Measurements from ENCODE around the gene PCBP3.

Gene PCBP3

DNA sequence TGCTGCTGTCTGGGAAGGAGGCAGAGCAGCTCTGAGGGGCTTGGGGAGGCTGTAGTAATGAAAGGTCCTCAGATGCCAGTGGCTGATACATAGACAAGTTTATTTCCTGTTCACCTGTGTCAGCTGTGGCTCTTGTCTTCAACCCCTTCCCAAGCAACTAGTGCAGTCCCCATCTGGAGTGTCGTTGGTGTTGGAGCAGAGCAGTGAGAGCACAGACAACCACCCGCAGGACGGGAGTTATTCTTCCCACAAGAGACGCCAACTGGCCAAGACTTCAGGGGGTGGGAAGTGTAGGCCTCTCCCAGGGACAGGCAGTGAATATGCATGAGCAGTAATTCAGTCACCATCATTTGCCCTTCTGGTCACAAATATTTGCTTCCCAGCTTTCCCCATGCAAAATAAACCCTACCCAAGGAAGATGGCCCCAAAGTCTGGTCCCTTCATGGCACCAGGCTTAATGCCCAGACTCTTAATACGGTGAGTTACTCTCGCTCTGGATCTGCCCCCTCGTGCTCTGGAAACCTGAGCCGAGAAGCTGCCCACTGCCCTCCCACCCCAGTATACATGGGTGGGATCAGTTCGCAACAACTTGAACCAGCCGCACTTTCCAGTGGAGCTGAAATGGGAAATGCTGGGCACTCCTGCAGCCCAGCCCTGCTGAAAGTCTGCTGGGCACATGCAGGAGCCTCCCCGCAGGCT, 184.5 kb downstream of the PCBP3 start:
- DNase-seq (ENCODE audit: low spot score), result peak; percentile 38

DNA sequence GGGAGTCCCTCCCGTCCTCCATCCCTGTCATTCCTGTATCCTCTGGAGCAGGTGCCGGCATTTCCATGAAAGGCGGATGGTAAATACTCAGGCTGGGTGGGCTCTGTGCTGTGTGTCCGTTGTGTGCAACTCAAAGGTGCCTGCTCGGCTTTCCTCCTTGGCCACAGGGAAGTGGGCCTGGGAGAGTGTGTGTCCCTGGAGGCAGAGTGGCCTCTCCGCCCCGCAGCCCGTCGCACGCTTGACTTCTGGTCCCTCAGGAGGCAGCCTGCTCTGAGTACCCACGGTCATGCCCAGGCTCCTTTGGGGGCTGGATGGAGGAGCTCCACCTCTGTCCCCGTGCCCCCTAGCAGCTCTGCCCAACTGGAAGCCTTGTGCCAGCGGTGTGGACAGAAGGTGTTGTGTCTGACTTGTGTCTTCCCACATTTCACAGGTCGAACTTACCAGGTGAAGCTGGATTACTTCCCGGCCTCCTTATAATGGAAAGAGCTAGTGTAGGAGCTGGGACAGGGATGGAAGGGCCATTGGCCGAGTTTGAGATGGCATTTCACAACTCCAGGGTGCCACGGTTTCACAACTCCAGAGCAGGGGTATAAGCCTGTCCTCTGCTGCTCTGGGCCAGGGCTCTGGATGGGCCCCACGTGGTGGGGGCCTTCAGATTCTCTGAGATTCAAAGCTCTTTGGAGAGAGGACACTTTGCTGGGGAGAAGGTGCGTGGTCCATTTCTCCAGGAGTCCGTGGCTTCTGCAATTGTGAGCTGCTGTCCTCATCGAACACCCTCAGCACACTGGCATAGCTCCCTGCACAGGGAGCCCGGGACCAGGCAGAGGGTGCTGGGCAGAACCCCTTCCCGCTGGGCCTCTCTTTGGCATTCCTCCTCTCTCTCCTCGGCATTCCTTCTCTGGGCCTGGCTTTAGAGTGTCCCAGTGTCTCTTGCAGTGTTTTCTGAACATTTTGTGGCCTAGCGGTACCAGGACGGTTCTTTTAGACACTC, 185.3 kb downstream of the PCBP3 start:
- peak; percentile 50 for DNase-seq (ENCODE audit: low spot score)

DNA sequence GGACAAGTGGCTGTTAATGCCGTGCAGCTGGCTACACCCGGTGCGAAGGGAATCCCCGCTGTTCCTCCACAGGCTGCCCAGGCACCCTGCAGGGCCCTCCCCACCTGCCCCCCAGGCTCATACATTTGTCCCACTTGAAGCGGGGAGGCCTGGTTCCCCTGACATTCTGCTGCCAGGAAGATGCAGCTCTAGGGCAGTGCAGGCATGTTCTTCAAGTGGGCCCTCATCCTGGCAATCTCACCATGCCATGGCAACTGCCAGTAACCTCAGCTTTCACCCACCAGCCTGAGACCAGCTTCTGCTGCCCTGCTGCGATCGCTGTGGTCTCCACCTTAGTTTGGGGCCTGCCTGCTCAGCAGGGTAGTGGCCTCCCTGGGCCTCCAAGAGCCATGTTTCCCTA, 186.1 kb downstream of the PCBP3 start:
- DNase-seq (ENCODE audit: low spot score), result peak; percentile 53

DNA sequence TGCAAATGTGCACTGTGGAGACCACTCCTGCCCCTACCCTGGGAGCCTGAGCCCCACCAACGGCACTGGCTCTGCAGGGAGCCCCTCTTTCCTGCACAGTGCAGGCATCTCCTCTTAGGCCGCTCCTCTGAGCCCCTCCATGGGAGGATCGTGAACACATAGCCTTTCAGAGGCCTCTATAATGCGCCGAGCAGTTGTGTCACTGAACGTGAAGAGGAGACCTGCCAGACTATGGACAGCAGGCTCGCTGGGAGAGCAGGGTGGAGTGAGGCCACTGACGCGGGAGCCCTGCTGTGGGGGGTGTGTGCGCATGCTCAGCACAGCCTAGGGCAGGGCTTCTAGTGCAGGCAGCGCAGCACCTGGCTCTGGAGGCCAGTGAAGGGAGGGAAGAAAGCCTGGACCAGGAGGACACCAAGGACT, 186.7 kb downstream of the PCBP3 start:
- DNase-seq (ENCODE audit: low spot score), result peak; percentile 68

DNA sequence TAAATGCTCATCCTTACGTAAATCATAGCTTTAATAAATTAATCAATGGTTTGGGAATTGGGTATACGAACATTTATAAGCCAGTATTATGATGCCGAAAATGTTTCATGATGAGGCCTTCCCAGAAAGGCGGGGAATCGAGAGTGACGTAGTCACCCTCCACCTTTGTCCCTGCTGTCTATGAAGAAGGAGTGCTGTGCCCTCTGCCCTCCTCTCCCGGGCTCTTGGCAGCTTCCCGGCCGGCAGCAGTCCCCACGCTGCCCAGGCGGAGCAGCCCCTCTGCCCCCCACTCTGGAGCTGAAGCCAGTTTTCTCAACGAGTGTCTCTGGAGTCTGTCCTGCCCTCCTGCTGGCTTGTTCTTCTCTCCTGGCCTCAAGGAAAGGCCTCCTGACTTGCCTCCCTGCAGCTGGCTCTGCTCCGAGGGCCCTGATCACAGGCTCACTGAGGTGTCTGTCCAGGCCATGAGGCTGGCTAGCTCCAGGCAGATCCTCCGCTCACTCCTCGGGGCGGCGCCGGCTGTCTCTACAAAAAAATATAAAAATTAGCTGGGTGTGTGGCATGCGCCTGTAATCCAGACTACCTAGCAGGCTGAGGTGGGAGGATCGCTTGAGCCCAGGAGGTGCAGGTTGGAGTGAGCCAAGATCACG, 187.3 kb downstream of the PCBP3 start:
- peak; percentile 31 for DNase-seq (ENCODE audit: low spot score)

DNA sequence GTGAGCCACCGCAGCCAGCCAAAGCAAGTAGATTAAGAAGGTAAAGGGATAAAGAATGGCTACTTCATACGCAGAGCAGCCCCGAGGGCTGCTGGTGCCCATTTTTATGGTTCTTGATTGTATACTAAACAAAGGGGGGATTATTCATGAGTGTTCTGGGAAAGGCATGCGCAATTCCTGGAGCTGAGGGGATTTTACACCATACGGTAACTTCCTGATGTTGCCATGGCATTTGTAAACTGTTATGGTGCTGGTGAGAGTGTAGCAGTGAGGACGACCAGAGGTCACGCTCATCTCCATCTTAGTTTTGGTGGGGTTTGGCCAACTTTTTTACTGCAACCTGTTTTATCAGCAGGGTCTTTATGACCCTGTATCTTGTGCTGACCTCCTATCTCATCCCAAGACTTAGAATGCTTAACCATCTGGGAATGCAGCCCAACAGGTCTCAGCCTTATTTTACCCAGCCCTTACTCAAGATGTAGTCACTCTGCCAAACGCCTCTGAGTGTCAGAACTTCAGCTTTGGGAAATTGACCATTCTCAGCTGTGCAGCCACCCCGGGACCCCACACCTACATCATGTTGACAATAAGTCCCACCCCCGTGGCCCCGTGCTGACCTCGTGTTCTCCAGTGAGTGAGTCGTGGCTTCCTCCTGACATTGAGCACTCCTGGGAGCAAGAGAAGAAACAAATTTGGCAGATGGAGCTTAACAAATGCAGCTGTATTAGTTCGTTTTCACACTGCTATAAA, 188.6 kb downstream of the PCBP3 start:
- DNase-seq (ENCODE audit: low spot score), result peak; percentile 47

DNA sequence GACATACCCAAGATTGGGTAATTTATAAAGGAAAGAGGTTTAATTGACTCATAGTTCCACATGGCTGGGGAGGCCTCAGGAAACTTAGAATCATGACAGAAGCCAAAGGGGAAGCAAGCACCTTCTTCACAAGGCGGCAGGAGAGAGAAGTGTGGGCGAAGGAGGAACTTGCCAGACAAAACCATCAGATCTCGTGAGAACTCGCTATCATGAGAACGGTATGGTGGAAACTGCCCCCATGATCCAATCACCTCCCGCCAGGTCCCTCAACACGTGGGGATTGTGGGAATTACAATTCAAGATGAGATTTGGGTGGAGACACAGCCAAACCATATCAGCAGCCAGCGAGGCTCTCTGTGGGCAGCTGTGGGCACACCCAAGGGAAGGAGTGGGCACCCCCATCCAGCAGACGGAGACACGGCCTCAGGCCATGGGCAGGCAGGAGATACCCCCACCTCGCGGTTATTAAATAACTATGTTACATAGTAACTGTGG, 189.3 kb downstream of the PCBP3 start:
- peak; percentile 31 for DNase-seq (ENCODE audit: low spot score)

DNA sequence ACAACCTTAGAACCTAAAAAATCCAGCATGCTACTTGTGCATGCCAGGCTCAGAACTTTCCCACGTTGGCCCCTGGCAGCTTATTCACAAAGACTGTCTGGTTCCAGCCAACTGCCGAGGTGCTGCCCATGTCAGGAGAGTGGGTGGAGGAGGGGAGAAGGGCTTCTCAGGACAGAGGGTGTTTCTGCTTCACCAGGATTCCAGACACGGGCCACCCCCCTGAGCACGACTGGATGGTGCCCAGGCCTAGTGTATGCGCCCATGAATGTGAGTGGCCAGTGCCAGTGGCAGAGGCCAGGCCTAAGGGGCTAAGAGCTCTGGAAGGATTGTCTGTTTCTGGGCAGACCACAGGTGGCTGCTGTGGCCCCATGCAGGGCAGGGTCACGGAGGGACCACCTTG, 189.9 kb downstream of the PCBP3 start:
- peak; percentile 56 for DNase-seq (ENCODE audit: low spot score)

DNA sequence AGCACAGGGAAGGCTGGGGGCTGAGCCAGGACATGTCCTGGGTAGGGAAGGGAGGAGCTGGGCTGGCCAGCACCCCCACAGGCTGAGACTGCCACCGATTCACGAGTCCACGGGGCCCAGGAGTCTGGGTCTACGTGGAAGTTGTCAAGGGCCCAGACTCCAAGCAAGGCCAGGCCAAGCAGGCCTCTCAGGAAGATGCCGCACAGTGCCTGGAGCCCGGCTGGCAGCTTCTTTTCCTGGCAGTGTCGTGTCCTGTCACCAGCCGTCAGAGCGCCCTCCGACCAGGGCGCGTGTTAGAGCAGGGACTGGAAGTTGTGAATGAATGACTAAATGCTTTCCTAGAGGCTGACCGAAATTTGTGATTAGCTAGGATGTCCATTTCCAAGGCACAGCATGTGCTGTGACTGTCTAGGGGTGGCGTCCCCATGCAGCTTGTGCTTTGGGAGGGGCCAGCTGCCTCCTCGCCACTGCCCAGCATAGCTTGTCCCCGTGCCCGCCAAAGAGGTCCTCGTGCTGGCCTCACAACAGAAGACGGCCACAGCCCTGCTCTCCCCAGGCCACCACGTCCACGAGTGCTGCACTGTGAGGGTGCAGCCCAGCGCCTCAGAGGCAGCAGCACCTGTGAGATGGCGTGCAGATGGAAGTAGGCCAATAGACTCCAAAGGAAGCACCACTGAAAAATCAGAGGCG, 190.6 kb downstream of the PCBP3 start:
- peak; percentile 45 for DNase-seq (ENCODE audit: low spot score)

DNA sequence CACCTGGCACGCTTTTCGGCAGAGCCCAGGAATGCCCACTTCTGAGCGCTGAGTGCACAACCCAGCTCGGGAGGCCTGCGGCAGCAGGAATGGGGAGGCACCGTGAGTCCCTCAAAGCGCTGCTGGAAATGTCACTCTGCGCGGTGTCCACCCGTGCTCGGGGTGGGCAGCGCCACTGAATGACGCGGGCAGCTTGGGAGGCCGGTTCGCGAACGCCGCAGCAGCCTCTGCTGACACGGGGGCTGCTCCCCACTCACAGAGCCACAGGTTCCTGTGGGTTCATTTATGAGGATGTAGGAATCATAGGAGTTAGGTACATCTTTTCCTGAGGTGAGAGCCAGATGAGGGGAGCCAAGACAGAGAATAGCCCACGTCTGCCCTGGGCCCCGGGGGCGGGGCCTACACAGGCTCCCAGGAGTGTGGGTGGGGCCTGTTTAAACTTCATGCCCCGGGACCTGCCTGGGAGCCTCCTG, 191.3 kb downstream of the PCBP3 start:
- peak; percentile 51 for DNase-seq (ENCODE audit: low spot score)

DNA sequence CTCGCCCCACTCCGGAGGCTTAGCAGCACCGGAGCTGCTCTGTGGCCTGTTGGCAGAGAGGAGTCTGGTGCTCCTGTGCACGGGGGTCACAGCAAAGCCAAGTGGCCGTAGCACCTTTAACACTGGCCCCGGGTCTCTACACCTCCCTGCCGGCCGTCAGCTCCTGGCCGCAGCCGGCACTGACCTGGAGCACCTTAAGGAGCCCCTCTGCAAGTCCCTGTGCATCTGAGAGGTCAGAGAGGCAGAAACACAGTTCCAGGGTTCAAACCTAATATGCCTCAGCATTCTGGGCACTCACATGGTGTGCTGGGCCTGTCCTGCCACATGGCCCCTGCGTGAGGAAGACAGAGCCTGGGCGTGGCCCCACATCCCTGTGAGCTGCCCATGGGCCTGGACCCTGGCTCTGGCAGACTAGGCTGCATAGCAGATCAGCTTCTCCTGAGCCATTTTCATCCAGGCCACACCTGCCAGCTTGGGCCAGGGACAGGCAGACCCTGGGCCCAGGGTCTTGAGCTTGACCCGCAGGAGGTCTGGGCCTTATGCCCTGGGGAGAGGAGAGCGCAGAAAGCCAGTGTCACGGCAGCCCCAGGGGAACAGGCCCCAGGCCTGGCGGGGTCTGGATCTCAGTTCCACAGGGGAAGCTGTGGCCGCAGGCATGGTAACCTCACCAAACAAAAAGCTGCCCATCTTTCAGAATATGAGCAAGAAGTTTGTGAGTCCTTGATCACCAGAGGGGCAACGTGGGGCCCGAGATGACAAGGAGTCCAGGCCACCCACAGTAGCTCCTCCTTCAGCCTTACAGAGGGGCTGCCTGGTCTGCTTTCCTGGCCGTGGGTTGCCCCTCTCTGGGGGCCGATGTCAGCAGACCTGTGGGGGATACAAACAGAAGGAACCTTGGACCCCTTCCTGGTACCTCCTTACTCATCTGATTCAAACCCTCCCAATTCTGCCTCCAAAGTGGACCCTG, 192.1 kb downstream of the PCBP3 start:
- DNase-seq (ENCODE audit: low spot score), result peak; percentile 55

DNA sequence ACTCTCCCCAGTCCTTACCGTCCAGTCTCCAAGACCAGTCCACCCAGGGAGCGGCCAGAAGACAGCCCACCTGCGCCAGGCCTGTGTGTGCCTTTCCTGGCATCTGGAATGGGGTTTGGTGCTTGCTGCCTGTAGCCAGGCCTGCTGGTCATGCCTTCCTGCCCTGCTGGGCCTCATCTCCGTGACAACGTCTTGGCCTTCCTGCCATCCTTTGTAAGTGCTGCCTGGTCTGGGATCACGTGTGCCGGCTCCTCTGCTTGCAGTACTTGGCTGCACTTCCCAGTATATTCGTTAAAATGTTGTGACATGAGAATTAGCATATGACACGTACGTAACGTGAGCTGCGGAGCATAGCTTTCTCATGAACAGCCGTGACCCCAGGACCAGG, 192.7 kb downstream of the PCBP3 start:
- DNase-seq (ENCODE audit: low spot score), result peak; percentile 42

DNA sequence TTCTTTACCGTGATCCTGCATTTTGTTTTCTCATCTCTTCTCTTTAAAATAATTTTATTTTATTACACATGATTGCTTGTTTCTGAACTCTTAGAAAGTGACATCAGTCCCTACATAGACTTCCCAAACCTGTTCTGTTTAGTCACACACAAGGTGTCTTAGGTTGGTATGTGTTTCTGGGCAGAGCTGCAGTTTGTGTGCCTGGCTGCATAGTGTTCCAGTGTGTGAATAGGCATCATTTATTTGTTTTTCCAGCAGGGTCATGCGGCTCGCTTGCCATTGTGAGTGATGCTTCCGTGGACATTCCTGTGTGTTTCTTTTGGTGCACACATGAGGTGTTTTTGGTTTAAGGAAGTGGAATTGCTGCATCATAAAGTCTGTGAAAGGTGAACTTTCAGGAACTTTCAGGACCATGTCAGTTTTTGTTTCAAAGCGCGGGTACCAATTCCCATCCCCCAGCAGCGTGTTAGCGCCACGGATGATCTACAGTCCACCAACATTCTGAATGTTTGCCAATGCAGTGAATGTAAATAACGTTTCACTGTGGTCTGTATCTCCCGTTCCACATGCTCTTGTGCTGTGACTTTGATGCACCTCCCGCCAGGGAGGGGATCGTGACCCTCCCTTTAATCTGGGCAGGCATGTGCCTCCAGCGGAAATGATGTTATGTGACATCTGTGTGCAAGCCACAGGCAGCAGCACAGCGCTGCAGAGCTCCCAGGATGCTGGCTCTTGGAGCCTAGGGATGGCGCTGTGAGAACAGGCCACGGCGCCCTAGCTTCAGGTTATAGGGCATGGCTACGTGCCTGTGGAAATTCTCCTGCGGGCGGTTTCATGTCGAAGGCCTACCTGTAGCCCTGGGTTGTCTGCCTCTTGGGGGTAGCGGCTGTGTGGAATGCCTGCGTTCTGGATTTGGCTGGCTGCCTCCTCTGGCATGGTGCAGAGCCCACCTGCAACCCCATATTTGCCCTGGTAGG, 193.5 kb downstream of the PCBP3 start:
- peak; percentile 47 for DNase-seq (ENCODE audit: low spot score)

DNA sequence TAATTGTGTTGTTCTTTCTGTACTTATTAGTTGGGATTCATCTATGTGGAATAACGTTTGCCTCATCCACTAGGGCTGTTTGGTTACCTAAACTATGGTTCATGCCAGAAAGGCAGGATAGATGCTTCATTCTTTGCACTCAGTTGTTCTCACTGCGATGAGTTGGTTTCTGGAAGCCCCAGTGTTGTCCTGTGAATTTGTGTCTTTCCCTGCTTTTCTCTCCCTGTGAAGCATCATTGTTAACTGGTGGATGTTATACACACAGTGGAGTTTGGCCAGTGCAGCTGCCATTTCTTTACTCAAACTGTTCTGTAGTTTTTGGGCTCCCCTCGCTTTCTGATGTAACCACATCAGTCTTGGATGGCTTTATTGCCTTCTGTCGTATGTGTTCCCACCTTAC, 194.4 kb downstream of the PCBP3 start:
- DNase-seq (ENCODE audit: low spot score), result no peak

DNA sequence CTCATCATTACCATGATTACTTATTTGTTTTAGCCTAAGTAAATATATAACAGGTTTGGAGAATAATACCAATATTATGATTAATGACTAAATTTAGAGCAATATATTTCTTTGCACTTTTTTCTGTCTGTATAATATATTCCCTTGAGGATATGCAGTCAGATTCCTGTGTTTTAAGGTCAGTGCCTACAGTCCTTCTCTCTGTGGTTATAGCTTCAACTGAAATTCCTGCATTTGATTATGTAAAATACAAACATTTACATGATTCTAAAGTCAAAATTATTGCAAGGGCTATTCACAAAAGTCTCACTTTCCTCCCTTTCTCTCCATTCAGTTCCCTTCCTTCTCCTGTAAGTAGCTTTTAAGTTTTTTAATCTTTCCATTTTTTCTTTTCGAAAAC, 195.1 kb downstream of the PCBP3 start:
- no peak for DNase-seq (ENCODE audit: low spot score)

DNA sequence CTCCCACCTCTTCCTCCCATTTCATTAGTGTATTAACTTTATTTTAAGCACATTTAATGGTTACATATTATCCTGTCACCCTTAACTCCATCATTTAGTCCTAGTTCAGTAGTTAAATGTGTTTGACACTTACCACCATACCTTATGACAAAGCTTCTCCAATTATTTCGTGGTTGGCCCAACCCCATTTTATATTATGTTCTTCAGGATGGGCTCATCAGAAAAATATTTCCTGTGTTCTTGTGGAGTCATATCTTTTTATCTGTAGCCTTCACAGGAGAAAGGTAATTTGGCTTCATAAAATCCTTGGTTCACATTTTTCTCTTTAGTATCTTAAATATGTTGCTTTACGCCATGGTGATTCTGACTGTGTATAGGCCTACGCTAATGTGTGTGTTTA, 195.7 kb downstream of the PCBP3 start:
- DNase-seq (ENCODE audit: low spot score), result no peak

DNA sequence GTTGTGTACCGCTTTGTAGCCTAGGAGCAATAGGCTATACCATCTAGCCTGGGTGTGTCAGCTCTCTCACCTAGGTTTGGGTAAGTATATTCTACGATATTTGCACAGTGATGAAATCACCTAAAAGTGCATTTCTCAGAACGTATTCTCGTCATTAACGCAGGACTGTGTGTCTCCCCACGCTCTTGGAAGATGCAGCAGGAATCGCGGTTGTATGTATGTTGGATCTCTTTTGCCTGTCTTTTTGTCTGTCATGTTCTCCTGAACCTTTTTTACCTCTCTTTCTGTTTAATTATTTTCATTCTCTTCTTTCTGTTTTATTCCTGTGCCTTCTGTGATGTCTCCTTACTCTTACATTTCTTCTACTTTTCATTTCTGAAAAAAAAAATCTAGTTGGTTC, 197.5 kb downstream of the PCBP3 start:
- DNase-seq (ENCODE audit: low spot score), result peak; percentile 14

DNA sequence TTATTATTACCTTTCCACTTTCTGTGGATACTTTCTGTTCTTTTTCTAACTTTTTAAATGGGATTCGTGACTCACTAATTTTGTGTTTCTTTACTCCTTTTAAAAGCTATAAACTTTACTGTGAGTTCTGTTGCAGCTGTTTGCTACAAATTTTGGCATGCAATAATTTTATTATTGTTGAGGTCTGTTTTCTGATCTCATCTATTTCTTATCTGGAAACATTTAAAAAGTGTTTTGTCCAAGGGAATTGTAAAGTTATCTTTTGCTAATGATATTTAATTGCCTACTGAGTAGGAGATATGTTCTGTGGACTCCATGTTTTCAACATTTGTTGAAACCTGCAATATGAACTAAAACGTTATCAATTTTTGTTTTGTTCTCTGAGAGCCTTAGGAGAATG, 199.9 kb downstream of the PCBP3 start:
- no peak for DNase-seq (ENCODE audit: low spot score)

DNA sequence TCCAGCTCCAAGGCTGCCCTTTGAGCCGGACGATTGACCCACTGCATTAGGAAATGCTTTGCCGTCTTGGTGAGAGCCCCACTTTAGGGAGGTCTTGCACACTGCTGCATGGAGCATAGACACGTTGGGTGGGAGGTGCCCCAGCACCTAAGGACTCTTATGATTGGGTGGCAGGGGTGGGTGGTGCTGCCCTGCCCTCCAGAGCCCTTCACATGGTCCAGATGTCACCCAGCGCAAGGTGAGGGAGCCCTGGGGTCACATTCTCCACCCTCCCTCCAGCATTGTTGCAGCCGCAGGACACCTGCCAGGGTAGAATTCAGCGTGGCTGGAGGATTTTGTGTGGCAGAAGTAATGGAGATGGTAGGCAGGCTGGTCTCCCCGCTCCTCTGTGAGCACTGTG, 200.7 kb downstream of the PCBP3 start:
- peak; percentile 38 for DNase-seq (ENCODE audit: low spot score)
